ENCODE data around the gene AIP.

The AIP gene

DNA sequence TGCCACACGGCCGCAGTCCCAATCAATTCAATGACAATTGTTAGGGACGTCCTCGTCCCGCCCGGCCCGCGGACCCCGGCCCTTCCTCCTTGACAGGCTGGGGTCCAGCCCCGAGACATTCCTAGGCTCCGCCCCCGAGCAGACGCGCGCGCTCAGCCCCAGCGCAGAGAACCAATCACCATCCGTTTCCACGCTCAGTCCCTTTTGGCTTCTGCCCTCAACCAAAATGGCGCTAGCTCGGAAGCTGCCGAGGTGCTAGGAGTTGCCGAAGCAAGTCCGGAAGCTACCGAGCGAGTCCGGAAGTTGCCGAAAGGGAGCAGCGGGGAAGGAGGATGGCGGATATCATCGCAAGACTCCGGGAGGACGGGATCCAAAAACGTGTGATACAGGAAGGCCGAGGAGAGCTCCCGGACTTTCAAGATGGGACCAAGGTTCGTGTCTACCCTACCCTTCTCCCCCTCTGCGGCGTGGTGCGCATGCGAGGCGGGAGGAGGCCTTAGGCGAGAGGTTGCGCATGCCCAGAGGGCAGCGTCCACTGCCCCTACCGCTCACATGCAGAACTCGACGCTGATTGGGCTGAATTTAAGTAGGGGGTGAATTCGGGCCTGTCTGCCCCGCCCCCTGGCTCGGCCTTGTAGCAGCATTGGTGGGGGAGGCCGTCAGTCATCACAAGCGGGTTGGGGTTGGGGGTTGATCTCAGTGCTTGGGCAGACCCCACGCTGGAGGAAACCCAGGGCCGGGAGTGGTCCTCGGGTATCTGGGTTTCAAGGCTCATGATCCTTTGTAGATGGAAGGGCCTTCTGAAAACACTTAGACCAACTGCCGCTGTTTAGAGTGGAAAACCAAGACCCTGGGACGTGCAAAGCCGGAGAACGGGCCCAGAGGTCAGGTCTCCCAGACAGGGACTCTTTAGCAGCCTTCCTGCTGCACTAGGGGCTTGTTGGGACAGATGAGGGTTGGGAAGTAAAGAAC lies at the start of gene AIP:
TSS of gene AIP (plus strand) at position 200 of the 972 bp plus-strand sequence. CDS start at position 333, 133 bp downstream.
- DNase-seq, result peak; percentile 97

DNA sequence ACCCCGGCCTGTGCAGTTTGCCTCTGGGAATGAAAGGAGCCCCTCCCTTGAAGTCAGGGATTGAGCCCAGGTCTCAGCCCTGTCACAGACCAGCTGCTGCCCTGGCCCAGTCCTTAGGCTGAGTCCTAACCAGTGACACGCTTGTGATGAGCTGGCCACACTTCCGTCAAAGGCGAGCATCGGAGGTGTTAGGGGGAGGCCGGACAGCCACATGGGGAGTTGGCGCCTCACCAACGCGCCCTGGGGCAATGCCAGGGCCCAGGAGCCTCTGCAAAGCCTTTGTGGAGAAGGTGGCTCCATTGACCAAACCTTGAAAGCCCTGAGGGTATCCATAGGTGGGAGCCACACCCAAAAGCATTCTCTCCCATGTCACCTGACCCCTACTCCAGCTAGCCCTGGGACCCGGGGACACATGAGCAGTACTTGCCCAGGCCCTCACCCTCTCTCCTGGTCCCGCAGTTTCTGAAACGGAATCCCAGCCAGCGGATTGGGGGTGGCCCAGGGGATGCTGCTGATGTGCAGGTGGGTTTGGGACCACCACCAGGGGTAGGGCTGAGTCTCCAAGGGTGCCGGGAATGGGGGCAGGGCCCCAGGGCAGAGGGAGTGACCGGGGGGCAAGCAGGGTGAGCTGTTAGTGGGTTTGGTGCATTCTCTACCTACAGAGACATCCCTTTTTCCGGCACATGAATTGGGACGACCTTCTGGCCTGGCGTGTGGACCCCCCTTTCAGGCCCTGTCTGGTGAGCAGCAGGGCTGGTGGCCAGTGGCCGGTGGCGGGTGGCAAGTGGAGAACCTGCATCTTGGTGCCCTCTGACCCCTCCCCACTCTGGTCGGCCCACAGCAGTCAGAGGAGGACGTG lies 49.1 kb upstream of the AIP start:
- DNase-seq, result no peak

DNA sequence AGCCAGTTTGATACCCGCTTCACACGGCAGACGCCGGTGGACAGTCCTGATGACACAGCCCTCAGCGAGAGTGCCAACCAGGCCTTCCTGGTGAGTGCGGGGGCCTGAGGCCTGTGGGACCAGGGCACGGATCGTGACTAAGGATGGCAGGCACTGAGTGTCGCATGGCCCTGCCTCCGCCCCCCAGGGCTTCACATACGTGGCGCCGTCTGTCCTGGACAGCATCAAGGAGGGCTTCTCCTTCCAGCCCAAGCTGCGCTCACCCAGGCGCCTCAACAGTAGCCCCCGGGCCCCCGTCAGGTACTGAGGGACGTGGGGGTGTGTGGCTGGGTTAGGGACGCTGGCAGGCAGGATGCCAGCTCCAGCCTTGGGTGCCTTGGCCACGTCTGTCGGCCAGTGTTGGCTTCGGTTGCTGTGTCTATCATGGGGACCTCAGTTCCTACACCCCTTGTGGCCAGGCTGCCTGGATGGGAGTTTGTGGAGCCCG lies 48.4 kb upstream of the AIP start:
- no peak for DNase-seq

DNA sequence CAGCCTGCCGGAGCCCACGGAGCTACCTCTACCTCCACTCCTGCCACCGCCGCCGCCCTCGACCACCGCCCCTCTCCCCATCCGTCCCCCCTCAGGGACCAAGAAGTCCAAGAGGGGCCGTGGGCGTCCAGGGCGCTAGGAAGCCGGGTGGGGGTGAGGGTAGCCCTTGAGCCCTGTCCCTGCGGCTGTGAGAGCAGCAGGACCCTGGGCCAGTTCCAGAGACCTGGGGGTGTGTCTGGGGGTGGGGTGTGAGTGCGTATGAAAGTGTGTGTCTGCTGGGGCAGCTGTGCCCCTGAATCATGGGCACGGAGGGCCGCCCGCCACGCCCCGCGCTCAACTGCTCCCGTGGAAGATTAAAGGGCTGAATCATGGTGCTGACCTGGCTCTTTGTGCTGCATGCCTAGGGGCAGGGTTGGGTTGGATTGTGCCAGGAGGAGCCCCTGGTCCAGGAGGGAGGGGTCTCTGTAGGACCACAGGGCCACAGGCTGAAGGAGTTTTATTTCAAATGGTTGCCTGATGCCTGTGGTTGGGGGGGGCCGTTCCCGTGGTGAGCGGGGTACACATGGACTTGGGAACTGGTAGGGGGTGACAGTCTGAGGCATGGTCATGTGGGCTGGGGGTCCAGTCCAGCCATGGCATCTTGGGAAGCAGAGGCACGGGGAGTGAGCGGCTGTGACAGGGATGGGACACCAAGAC lies 47.6 kb upstream of the AIP start:
- DNase-seq, result no peak

DNA sequence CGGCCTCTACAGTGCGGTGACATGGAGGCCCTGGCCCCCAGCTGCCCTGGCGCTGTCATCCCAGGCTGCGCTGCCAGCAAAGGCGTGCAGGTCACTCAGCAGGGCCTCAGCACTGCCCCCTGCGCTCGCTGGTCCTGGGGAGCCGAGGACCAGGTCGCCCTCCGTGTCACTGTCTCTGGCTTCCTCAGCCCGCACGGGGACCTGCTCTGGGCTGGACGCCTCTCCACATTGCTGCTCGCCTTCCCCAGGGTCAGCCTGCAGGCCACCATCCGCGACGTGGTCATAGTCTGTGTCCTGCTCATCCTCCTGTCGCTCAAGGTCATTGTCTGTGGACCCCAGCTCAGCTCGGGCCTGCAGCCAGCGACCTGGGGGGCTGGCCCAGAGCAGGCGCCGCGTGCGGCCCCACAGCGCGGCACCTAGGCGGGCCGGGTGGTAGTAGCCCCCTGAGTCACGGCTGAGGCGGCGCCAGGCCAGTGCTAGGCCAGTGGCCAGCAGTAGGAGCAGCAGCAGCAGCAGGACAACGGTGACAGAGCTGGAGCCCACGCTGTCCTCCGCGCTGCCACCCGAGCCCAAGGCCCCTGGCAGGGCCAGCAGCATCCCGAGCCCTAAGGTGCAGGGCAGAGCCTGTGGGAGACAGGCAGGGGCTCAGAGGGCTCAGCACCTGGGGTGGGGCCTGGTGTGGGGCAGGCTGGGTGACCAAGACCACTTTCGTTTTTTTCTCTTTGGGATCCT lies 46.9 kb upstream of the AIP start:
- no peak for DNase-seq

DNA sequence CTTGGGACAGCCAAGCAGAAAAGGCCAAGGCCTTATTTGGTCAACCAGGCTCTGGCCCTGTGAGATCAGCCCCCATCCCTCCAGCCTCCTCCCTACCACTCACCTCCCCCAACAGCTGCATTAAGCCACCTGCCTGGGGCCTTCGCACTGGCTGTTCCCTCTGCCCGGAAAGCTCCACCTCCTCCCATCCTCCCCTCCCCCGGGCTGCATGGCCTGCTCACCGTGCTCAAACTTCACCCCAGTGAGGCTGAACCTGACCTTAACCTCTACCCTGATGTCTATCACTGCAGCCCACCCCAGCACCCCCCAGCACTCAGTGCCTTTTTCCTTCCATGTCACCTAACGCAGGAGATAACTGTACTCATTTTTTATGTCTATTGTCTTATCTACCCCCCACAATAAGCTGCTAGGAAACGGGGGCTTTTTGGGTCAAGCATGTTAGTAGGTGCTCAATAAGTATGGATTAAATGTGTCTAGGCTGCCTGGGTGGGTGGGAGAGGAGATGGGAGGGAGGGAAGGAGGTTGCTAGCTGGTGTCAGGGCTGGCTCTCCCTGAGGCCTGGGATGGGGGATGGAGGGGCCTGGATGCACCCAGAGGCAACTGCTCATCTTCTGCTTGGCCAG lies 46.3 kb upstream of the AIP start:
- no peak for DNase-seq

DNA sequence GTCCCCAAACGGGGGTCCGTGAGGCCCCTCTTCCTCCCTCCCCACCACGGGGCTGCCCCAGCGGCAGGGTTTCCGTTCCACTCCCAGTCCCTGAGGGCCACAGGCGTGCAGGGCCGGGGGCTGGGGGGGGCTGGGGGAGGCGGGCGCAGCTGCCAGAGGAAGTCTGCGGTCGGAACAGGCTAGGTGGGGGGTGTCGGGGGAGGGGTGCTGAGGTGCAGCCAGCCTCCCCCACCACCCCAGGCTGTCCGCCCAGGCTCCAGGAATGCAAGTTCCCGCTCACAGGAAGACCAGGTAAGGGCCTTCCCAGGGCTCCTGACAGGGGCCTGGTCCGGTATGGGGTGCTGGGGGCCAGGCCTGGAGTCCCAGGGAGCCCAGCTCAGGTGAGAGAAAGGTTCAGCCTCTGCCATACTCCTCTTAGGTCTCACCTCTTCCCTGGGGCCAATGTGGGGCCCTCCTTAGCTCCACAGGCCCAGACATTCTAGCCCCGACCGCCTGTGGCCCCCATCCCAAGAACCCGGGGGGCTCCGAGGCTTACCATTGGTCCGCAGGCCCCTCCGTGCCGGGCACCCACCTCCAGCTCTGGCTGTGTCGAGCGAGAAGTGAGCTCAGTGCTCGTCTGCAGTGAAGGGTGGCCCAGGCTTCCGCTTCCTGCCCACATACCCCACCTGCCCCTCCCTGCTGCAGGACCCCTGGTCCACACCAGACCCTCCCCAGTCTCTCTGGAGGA lies 45.6 kb upstream of the AIP start, which contains the start of gene PTPRCAP:
TSS of gene PTPRCAP (minus strand) at position 601 of the 727 bp plus-strand sequence. CDS start at position 538, 63 bp downstream.
- DNase-seq, result no peak

DNA sequence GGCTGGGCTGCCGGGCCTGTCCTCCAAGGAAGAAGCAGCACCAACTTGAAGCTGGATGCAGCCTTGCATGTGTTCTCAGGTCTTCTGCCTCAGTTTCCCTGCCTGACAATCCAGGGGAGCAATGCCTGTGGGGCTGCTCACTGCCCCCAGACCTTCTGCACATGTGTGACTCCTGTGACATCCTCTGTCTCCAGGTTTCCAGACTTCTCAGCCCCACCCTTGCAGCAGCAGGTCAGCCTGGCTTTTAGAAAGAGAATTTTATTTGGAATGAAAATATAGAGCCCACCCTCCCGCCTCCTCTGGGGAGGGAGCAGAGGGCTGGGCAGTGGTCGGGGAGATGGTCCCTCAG lies 45.0 kb upstream of the AIP start:
- no peak for DNase-seq

DNA sequence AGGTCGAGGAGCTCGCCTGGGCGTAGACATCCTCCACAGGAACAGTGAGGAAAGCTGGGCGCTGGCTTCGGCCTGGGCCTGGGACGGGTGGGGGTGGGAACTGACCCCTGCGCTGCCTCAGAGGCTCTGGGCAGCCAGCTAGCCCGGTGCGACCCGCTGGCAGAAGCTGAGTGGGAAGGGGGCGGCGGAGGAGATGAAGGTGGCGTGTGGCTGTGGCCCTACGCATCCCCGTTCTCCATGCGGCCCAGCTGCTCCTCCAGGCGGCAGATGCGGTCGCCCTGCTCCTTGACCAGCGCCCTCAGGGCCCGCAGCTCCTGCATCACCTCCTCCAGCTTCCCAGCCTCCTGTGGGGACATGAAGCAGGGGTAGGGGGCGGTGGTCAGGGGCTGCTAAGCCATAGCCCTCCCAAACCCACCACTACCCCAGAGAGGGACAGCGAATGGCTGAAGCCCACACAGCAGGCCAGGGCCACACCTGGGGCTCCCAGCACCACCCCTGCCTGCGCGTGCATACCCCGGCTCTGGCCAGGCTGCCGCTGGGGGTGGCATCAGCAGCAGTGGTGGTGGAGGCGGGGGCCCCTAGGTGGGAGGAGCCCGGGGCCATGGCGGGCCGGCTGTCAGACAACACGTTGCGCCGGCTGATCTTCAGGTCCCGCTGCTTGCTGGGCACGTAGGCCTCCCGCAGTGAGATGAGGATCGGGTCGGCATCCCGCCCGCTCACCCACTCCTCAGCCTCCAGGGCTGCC lies 44.5 kb upstream of the AIP start:
- DNase-seq, result no peak

DNA sequence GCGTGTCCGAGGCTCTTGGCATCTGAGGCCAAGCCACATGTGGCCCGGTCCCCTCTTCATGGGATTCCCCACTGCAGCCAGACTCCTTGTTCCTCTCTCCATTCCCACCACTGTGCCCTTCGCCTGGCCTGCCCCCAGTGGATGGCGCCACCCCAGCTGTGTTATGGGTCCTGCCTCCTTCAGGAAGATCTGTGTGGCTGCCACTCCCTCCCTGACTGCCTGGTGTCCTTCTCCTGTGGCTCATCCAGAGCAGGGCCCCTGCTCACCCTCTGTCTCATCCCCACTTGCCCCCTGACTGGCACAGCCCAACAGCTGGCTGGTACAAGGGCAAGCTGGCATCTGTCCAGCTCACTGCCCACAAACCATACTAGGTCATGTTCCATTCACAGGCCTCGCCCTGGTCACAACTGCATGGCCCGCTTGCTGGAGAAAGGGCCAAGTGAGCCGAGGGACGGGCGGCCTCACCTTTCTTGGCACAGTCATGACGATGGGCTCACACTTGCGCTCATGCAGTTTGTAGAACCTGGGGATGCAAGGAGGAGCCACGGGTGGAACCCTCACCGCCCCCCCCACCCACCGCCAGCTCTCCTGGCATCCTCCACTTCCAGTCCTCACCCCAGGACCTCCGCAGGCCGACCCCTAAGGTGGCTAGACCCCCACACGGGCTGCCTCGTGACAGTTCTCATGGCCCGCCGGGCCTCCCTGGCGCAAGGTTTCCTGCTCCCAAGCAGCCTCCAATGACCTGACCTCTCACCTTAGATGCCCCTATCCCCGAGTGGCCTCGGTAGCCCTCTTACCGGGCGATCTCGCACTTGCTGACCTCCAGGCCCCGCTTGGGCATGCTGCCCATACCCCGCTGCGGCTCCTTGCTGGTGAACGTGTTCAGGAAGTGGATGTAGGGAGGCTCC lies 43.3 kb upstream of the AIP start:
- DNase-seq, result no peak

DNA sequence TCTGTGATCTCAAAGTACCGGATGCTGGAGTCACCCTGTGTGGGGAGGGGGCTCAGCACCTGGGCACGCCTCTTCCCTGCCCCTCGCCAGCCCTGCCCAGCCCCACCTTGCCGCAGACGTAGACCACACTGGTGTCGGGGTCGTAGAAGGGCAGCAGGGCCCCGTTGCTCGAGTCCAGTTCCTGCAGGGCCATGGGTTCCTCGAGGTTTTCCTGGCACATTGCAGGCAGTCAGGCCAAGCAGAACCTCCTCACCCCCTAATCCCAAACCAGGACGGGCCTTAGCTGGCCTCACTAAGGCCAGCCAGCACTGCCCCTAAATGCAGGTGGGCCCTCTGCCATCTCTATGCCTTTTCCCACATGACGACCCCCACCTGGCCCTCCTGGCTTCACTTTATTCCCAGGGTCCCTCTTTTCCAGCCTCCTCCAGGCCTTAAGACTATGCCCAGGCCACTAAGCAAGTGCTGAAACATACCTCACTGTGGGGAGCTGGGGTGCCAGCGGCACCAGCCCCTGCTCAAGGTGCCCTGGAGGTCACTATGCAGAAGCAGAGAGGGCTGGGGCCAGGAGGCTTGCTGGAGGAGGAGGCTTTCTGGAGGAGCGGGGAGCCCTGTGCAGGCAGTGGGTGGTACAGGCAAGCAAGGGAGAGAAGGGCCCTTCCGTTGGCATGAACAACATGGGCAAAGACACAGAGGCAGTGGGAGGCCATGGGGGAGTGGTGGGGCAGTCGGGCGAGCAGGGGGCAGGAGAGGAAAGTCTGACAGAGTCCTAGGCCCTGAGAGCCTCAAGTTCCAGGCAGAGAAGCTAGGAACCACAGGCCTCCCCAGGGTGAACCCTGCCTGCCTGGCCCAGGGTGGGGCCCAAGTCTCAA lies 42.4 kb upstream of the AIP start:
- no peak for DNase-seq

DNA sequence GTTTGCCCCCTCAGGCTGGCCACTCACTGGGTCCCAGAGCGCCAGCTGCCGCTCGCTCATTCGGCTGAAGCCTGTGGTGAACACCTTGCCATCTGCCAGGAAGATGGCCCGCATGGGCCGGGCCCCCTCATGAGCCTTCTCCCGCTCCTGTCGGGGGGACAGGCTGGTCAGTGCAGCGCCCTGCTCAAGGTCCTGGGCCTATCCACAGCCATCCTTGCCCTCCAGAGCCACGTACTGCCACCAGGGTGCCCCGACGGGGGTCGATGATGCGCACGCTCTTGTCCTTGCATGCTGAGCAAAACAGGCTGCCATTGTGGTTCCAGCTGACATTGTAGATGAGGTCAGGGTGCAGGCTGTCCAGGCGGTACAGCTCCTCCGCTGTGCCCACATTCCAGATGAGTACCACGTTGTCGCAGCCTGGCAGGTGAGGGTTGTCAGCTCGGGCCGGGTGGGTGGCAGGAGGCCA lies 41.7 kb upstream of the AIP start:
- no peak for DNase-seq

DNA sequence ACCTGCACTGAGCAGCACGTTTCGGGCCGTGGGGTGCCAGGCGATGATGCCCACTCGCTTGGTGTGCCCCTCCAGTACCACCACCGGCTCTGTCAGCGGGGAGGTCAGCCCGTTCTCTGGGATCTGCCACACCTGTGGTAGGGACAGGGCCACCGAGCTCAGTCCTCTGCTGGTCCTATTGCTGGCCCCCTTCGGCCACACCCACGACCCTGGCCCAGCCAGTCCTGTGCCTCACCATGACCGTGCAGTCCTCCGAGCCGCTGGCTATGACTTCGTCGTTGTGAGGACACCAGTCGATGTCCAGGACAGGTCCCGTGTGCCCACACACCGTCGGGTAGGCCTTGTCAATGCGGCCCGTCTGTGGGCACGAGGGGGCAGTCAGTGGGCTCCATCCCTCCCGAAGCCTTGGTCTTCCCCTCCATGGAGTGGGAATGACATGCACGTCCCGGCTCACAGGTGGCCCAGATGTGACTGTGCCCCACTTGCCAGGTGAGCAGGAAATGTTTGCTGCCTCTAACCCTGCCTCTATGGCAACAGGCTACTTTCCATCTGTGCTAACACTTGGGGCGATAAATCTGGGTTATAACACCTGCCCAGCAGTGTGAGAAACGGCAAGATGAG lies 41.0 kb upstream of the AIP start:
- no peak for DNase-seq

DNA sequence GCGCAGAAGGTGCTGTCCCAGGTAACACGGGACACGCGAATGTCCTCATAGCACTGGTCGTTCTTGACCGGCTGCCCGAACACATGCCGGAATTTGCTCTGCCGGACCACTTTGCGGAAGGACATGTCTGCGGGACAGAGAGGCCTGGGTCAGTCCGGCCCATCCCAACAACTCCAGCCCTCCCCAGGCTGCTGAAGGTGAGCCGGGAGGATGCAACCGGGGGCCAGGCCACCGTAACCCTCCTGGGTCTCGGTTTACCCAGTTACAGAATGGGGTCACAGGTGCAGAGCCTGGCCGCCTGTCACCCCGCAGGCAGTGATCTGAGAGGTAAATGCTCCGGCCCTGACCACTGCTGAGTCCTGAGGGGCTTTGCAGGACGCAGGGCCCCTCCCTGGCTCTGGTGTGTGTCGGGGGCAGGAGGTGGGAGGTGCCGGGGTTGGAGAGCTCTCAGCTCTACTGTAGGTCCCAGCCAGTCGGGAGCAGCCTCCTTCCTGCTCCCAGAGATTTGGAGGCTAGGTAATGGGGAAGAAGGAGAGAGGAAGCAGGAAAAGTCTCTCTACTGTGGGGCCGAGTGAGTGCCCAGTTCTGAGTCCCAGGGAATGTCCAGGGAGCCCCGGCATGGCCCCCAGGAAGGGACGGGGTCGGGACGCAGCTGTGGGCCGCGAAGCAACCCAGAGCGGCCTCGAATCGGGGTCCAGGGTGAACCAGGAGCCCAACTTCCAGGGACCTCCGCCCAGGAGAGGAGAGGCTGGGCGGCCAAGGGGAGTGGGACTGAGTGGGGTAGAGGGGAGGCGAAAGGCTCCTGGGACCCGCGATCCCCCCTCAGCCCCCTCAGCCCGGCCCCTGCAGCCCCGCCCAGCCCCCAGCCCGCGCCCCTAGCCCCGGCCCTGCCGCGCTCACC lies 40.1 kb upstream of the AIP start:
- no peak for DNase-seq

DNA sequence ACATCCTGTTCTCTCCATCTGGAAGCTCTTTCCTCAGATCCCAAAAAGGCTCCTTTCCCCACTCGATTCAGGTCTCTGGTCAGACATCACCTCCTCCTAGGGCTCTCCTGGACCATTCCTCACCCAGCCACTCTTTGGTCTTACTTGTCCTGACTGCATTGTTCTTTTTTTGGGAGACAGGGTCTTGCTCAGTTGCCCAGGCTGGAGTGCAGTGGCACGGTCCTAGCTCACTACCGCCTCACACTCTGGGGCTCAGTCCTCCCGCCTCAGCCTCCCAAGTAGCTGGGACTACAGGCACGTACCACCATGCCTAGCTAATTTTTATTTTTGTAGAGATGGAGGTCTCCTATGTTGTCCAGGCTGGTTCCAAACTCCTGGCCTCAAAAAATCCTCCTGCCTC lies 37.3 kb upstream of the AIP start:
- DNase-seq, result no peak

DNA sequence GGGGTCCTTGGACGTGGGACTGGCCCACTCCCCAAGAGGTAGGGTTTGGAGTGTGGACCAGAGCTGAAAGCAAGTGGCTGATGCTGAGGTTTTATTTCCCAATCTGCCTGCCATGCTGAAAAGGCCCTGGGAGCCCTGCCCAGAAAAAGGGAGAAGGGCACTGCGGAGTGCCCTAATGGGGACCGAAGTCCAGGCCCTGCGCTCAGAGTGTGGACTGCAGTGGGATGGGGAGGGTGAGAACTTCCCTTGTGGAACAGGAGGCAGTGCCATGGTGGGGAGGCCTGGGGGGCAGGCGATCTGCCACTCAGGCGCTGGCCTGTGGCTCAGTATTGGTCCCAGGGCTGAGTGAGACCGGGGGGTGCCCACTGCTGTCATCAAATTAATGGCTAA lies 34.6 kb upstream of the AIP start:
- no peak for DNase-seq

All from NCI-H1105 treated with DMSO at 0.1 percent for 48 hours (cell line).